NB4 (cell line): Measurements from ENCODE around the gene LYRM1.

ENCODE experiments used
- DNase-seq: peaks from one replicate; pipeline ENCODE4 v3.0.0; 2010; ENCODE audit warnings: low read depth
- H3K4me3 ChIP-seq: one replicate; pipeline ENCODE4 v1.5.1; 2011; ENCODE audit warnings: mild to moderate bottlenecking, low read depth, low read length, moderate library complexity
- MAX ChIP-seq: IDR thresholded peaks from 2 replicates; pipeline ENCODE4 v1.6.1; 2011; ENCODE audit warnings: low read depth, low read length
- MYC ChIP-seq: IDR thresholded peaks from 2 replicates; pipeline ENCODE4 v1.6.1; 2011; ENCODE audit warnings: low read depth, low read length
- POLR2A ChIP-seq: IDR thresholded peaks from 2 replicates; pipeline ENCODE4 v1.6.1; 2011; ENCODE audit warnings: mild to moderate bottlenecking; ENCODE audit not compliant: insufficient read length; ENCODE audit errors: extremely low read depth
- TF ChIP-seq, protein P1 (sequence below): IDR thresholded peaks from one replicate; pipeline ENCODE4 v1.5.1; 2012; ENCODE audit warnings: low read depth, low read length

LYRM1 gene

DNA sequence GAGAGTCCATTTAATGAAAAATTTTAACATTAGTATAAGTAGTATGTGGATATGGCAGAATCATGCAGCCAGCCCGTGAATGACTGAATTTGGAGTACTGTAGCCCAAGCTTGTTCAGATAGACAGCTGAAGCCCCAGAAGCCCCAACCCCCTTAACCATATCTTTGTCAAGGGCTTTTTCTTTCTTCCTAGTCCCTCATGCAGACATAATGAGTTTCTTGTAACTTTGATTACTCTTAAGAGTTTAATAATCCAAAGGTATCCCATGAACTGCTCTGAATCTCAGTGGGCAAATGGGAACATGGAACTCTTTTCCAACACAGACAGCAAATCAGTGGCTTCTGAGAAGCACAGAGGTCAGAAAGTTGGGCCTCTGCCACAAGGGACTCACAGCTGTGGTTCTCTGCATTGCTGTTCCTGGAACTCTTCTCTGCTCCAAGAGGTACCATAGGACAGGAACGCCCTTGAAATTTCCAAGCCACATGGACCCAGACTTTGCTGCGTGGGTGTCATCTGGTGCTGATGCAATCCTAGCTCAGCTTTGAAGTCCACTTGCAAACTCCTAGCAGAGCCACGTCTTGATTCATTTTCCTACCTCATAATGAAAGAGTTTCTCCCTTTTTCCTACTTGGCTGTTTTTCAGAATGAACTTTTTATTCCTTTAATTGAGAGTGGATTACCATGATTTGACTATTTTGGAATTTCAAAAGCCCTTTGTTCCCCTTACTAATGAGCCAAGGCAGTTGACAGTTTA, 18.1 kb downstream of the LYRM1 start:
- H3K4me3 ChIP-seq, result no peak overlapping the region
- DNase-seq, result no peak
- TF ChIP-seq MAX, result no peak
- TF ChIP-seq, protein P1, sequence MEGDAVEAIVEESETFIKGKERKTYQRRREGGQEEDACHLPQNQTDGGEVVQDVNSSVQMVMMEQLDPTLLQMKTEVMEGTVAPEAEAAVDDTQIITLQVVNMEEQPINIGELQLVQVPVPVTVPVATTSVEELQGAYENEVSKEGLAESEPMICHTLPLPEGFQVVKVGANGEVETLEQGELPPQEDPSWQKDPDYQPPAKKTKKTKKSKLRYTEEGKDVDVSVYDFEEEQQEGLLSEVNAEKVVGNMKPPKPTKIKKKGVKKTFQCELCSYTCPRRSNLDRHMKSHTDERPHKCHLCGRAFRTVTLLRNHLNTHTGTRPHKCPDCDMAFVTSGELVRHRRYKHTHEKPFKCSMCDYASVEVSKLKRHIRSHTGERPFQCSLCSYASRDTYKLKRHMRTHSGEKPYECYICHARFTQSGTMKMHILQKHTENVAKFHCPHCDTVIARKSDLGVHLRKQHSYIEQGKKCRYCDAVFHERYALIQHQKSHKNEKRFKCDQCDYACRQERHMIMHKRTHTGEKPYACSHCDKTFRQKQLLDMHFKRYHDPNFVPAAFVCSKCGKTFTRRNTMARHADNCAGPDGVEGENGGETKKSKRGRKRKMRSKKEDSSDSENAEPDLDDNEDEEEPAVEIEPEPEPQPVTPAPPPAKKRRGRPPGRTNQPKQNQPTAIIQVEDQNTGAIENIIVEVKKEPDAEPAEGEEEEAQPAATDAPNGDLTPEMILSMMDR, result no peak
- no peak for TF ChIP-seq MYC
- TF ChIP-seq POLR2A, result no peak

DNA sequence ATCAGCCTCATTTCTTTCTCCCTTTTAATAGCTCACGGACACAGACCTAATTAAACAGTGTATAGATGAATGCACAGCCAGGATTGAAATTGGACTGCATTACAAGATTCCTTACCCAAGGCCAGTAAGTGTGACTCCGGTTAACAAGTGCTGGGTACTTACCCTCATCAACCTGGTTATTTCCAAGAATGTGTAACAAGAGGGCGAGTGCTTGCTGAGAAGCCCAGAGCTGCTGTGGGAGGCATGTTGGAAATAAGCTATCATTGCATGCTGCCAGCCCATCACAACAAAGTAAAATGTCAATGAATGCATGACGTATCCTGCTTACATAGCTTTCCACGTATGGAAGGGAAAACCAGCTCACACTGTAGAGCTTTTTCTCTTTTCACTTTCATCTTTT, 19.5 kb downstream of the LYRM1 start:
- DNase-seq, result no peak
- H3K4me3 ChIP-seq, result no peak overlapping the region
- TF ChIP-seq MAX, result no peak
- no peak for TF ChIP-seq POLR2A
- no peak for TF ChIP-seq MYC
- TF ChIP-seq, protein P1, result no peak

DNA sequence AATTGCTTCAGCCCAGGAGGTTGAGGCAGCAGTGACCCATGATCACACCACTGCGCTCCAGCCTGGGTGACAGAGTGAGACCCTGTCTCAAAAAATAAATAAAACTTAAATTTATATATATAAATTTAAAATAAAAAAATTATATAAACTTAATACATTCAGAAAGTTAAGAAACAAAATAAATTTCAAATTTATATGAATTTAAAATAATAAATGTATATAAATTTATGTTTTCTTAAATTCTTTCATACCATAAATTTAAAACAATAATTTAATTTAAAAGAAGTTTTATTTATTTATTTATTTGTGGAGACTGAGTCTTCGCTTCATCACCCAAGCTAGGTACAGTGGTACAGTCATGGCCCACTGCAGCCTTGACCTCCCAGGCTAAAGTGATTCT, 20.2 kb downstream of the LYRM1 start:
- no peak for DNase-seq
- TF ChIP-seq MYC (no peak), POLR2A (no peak), MAX (no peak)
- TF ChIP-seq, protein P1, result no peak
- H3K4me3 ChIP-seq, result no peak overlapping the region

DNA sequence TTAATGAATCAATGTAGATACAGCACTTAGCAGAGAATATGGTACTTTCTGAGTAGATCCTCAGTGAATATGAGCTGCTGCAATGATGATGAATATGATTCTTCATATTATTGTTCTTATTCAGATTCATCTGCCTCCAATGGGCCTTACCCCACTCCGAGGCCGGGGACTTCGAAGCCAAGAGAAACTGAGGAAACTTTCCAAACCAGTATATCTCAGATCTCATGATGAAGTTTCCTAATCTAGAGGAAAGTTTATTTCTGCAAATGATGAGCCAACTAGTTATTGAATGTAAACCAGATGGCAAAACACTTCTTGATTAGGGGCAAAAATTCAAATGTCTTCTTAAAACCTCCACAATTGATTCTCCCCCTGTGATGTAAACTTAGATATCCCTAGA, 23.3 kb downstream of the LYRM1 start:
- no peak for DNase-seq
- TF ChIP-seq MYC (no peak), POLR2A (no peak), MAX (no peak)
- TF ChIP-seq, protein P1, result no peak
- H3K4me3 ChIP-seq, result no peak overlapping the region

DNA sequence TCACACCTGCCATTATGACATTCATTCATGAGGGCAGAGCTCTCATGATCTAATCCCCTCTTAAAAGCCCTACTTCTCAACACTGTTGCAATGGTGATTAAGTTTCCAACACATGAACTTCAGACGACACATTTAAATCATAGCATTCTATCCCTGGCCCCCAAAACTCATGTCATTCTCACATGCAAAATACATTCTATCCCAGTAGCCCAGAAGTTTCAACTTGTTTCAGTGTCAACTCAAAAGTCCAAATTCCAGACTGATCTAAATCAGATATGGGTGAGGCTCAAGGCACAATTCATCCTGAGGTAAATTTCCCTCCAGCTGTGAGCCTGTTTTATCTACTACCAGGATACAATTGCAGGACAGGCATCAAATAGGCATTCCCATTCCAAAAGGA, 25.2 kb downstream of the LYRM1 start:
- TF ChIP-seq MAX (no peak), POLR2A (no peak), MYC (no peak)
- TF ChIP-seq, protein P1, result no peak
- no peak overlapping the region for H3K4me3 ChIP-seq

More for the DNA sequence above, 25.2 kb downstream of the LYRM1 start:
- no peak for DNase-seq
